ENCODE measurements around the gene CSH2. TPM values are rescaled to one million over a fixed set of nuclear protein-coding genes. Genes with fewer than 3 reads are reported as not detected.

The CSH2 gene
- total RNA-seq, 1 experiment from 2014 or later, result not detected

DNA sequence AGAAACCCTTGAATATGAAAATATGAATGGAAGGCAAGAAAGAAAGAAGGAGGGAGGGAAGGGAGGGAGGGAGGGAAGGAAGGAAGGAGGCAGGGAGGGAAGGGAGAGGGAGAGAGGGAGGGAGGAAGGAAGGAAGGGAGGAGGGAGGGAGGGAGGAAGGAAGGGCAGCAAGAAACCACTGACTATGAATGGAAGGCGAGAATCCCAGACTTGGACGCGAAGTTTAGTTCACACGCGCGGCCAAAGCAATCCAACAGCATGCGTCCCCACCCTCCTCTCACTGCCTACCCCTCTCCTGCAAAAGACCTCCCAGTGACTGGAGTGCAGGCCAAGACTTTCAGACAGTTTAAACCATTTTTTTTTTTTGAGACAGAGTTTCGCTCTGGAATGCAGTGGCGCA, 23.1 kb downstream of the CSH2 start:
- Histone ChIP-seq H2BK20ac (ENCODE audit: low read depth, low read length, poor library complexity, severe bottlenecking) (no peak overlapping the region), H3K23me2 (ENCODE audit: insufficient read length, low read depth, low read length, poor library complexity, severe bottlenecking) (no peaks in the 10 kb centered on the region), H4K20me1 (ENCODE audit: control insufficient read depth, insufficient read depth, insufficient read length) (no peaks in the 10 kb centered on the region), H3K56ac (ENCODE audit: insufficient read length, low read depth, low read length) (no peak overlapping the region), H2AK5ac (ENCODE audit: insufficient read length, low read length) (no peak overlapping the region), H3K4me2 (ENCODE audit: insufficient read depth, insufficient read length, low read length) (no peak overlapping the region), H3K9me3 (ENCODE audit: control insufficient read depth, low read depth, low read length) (no peaks in the 10 kb centered on the region), H3K23ac (ENCODE audit: insufficient read length, low read depth, low read length) (no peak overlapping the region), H4K91ac (ENCODE audit: insufficient read length, low read depth, low read length) (no peak overlapping the region), H3K27me3 (ENCODE audit: insufficient read depth, low read length) (peaks cover 4% of the 10 kb centered on the region; the same call in 1 of the 2 replicates), H3K14ac (ENCODE audit: insufficient read depth, low read length) (no peak overlapping the region), H3K18ac (ENCODE audit: insufficient read length, low read depth, low read length) (no peak overlapping the region), H4K8ac (replicated peaks; ENCODE audit: insufficient read length, low read depth, low read length) (no peak overlapping the region), H2BK5ac (ENCODE audit: insufficient read length, low read length) (no peak overlapping the region), H4K5ac (ENCODE audit: insufficient read length, low read depth, low read length) (no peak overlapping the region), H3T11ph (ENCODE audit: low read length) (no peak overlapping the region), H2BK12ac (ENCODE audit: insufficient read length, low read depth, low read length) (no peak overlapping the region), H3K79me2 (ENCODE audit: insufficient read depth, low read length) (no peaks in the 10 kb centered on the region), H2BK120ac (ENCODE audit: low read depth, low read length, poor library complexity, severe bottlenecking) (no peak overlapping the region), H2AFZ (ENCODE audit: low read length) (no peak overlapping the region), H3K4me1 (ENCODE audit: insufficient read depth, low read length) (no peaks in the 10 kb centered on the region), H2BK15ac (ENCODE audit: low read depth, low read length) (no peak overlapping the region), H3K79me1 (ENCODE audit: insufficient read depth, low read depth, low read length, poor library complexity, severe bottlenecking) (no peaks in the 10 kb centered on the region), H3K27ac (ENCODE audit: insufficient read length, low read depth, low read length) (no peak overlapping the region), H3K9ac (ENCODE audit: extremely low read depth, insufficient read length, low read length) (no peak overlapping the region), H3K4ac (ENCODE audit: low read depth, low read length) (no peak overlapping the region)
- Mint-ChIP-seq H3K27me3 (ENCODE audit: low read depth) (peaks cover 70% of the 10 kb centered on the region), H3K4me1 (peaks cover 2% of the 10 kb centered on the region in 2 experiments; a peak in 1 of 4 replicates), H3K9me3 (peaks cover 8 to 15% of the 10 kb centered on the region in 2 experiments), H3K36me3 (ENCODE audit: insufficient read depth in 1 of 3, low read depth in 3 of 3) (peaks cover 0 to 10% (median 3%) of the 10 kb centered on the region in 3 experiments; a peak in 4 of 7 replicates), H3K27ac (no peak overlapping the region), H3K4me3 (no peak overlapping the region)
- WGBS (ENCODE audit: extremely low coverage, insufficient read length, low lambda C conversion rate), result no CpG with 5 or more reads among the region's 9 CpGs
- DNase-seq, result no peak
- TF ChIP-seq, protein P1, sequence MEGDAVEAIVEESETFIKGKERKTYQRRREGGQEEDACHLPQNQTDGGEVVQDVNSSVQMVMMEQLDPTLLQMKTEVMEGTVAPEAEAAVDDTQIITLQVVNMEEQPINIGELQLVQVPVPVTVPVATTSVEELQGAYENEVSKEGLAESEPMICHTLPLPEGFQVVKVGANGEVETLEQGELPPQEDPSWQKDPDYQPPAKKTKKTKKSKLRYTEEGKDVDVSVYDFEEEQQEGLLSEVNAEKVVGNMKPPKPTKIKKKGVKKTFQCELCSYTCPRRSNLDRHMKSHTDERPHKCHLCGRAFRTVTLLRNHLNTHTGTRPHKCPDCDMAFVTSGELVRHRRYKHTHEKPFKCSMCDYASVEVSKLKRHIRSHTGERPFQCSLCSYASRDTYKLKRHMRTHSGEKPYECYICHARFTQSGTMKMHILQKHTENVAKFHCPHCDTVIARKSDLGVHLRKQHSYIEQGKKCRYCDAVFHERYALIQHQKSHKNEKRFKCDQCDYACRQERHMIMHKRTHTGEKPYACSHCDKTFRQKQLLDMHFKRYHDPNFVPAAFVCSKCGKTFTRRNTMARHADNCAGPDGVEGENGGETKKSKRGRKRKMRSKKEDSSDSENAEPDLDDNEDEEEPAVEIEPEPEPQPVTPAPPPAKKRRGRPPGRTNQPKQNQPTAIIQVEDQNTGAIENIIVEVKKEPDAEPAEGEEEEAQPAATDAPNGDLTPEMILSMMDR (conservative IDR thresholded peaks at IDR 0.05), result no peak

Measured in H9 (cell line).